Measurements from ENCODE around the gene TOM1L1. TPM values are rescaled to one million over a fixed set of nuclear protein-coding genes. Genes with fewer than 3 reads are reported as not detected.

The TOM1L1 gene
- total RNA-seq, 4 donors from 2014 or later, result 40.2 to 54.6 (median 50.5) TPM

GRCh38 chr17:54983260-54983659 is 82.6 kb downstream of the TOM1L1 start:
- Histone ChIP-seq H3K27ac (no peak overlapping the region), H3K36me3 (peaks cover 4% of the 10 kb centered on the region), H3K4me1 (no peaks in the 10 kb centered on the region), H3K27me3 (no peaks in the 10 kb centered on the region), H3K4me3 (no peak overlapping the region), H3K9me3 (peaks cover 6% of the 10 kb centered on the region)
- TF ChIP-seq POLR2AphosphoS5 (IDR thresholded peaks at IDR 0.05) (no peak), POLR2A (IDR thresholded peaks at IDR 0.05) (no peak), EP300 (IDR thresholded peaks at IDR 0.05) (no peak), CTCF (IDR thresholded peaks at IDR 0.05) (no peak)
- no peak for DNase-seq (ENCODE audit: low spot score in 2 of 2)

- H3K4me3 ChIP-seq, result no peak overlapping the region
- peaks cover under 1% of the 10 kb centered on the region for H3K9me3 ChIP-seq
- TF ChIP-seq POLR2AphosphoS5 (IDR thresholded peaks at IDR 0.05) (no peak), CTCF (IDR thresholded peaks at IDR 0.05) (no peak)
- no peaks in the 10 kb centered on the region for H3K27me3 ChIP-seq
- DNase-seq (ENCODE audit: low spot score in 2 of 2), result no peak
- 90% methylated on average over 1 of the region's 1 CpG for WGBS
- no peaks in the 10 kb centered on the region for H3K36me3 ChIP-seq
- H3K4me1 ChIP-seq, result no peaks in the 10 kb centered on the region
- no peak overlapping the region for H3K27ac ChIP-seq
Measured at GRCh38 chr17:54985476-54985875, 84.8 kb downstream of the TOM1L1 start.

- H3K4me3 ChIP-seq, result no peak overlapping the region
- WGBS, result 96% methylated on average over 4 of the region's 4 CpGs
- TF ChIP-seq CTCF (IDR thresholded peaks at IDR 0.05) (no peak), POLR2A (IDR thresholded peaks at IDR 0.05) (no peak), POLR2AphosphoS5 (IDR thresholded peaks at IDR 0.05) (no peak), EP300 (IDR thresholded peaks at IDR 0.05) (no peak)
- H3K27me3 ChIP-seq, result no peaks in the 10 kb centered on the region
- no peaks in the 10 kb centered on the region for H3K36me3 ChIP-seq
- no peak overlapping the region for H3K27ac ChIP-seq
- no peak for DNase-seq (ENCODE audit: low spot score in 2 of 2)
- no peaks in the 10 kb centered on the region for H3K4me1 ChIP-seq
- H3K9me3 ChIP-seq, result no peaks in the 10 kb centered on the region
Measured at GRCh38 chr17:54990118-54990517, 89.5 kb downstream of the TOM1L1 start.

GRCh38 chr17:54991567-54991966 is 90.9 kb downstream of the TOM1L1 start:
- no peaks in the 10 kb centered on the region for H3K36me3 ChIP-seq
- no peaks in the 10 kb centered on the region for H3K9me3 ChIP-seq
- no peak for DNase-seq (ENCODE audit: low spot score in 2 of 2)
- H3K4me1 ChIP-seq, result no peaks in the 10 kb centered on the region
- no peak overlapping the region for H3K27ac ChIP-seq
- 97% methylated on average over 1 of the region's 1 CpG for WGBS
- no peaks in the 10 kb centered on the region for H3K27me3 ChIP-seq
- H3K4me3 ChIP-seq, result no peak overlapping the region
- TF ChIP-seq POLR2A (IDR thresholded peaks at IDR 0.05) (no peak), POLR2AphosphoS5 (IDR thresholded peaks at IDR 0.05) (no peak)

GRCh38 chr17:54992797-54993639 is 92.4 kb downstream of the TOM1L1 start:
- no peaks in the 10 kb centered on the region for H3K27me3 ChIP-seq
- no peak overlapping the region for H3K4me3 ChIP-seq
- 80% methylated on average over 8 of the region's 8 CpGs for WGBS
- TF ChIP-seq CTCF (IDR thresholded peaks at IDR 0.05) (peak; percentile 33 to 48), POLR2AphosphoS5 (IDR thresholded peaks at IDR 0.05) (no peak)
- H3K36me3 ChIP-seq, result no peaks in the 10 kb centered on the region
- H3K9me3 ChIP-seq, result no peaks in the 10 kb centered on the region
- no peak overlapping the region for H3K27ac ChIP-seq
- no peak for DNase-seq (ENCODE audit: low spot score in 2 of 2)
- no peaks in the 10 kb centered on the region for H3K4me1 ChIP-seq
